NCI-H2227 (cell line): Measurements from ENCODE around the gene PANX2.

ENCODE experiments used
- DNase-seq: peaks from one replicate; lab custom pipeline; 2025; ENCODE audit not compliant: unreplicated experiment; lab: John Stamatoyannopoulos, UW

Gene PANX2

GRCh38 chr22:50227579-50228215, 57.2 kb downstream of the PANX2 start:
- DNase-seq: no peak

GRCh38 chr22:50228366-50228765, 57.8 kb downstream of the PANX2 start:
- DNase-seq: no peak

DNA sequence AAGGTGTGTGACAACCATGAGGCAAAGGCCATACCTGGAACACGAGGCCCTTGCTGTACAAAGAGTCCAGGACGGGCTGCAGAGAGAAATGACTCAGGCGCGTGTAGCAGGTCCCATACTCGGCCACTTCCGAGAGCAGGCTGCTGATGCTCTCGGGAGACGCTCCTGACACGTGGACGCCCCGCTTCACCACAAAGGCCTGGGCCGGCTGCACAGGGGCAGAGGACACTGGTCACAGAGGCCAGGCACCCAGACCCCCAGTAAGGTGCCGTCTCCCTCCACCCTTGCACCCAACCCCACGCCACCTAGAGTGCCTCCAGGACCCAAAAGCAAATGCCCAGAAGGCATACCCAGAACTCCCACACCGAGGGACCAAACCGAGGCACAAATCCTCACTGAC, 58.8 kb downstream of the PANX2 start:
- no peak for DNase-seq
